PFSK-1 (cell line): ENCODE data around the gene TCF3.

Experiments
- FOXP2 ChIP-seq: optimal IDR thresholded peaks from 2 replicates; pipeline ENCODE3; 2011; ENCODE audit warnings: borderline replicate concordance, control low read depth, inconsistent platforms; ENCODE audit not compliant: insufficient read depth; ENCODE audit errors: extremely low read length, extremely low read depth
- POLR2AphosphoS5 ChIP-seq: IDR thresholded peaks from 2 replicates; pipeline ENCODE4 v1.6.1; 2012; ENCODE audit warnings: low read depth, mild to moderate bottlenecking, control low read depth, low read length, moderate library complexity
- SIN3A ChIP-seq: IDR thresholded peaks from 2 replicates; pipeline ENCODE4 v1.6.1; 2012; ENCODE audit warnings: mild to moderate bottlenecking, low read length, moderate library complexity, borderline replicate concordance; ENCODE audit not compliant: insufficient read depth
- TAF1 ChIP-seq: IDR thresholded peaks from 2 replicates; pipeline ENCODE4 v1.6.1; 2012; ENCODE audit warnings: low read length, control low read depth, borderline replicate concordance; ENCODE audit not compliant: insufficient read depth
- TF ChIP-seq, protein P1 (sequence below), 2 experiments: IDR thresholded peaks; 2 replicates each; pipeline versions ENCODE4 v1.6.1 to v1.8.0; 2011 to 2012; ENCODE audit warnings: low read depth in 2 of 2, low read length in 2 of 2, control low read depth in 1 of 2, inconsistent platforms in 1 of 2, mild to moderate bottlenecking in 1 of 2, moderate library complexity in 1 of 2; ENCODE audit not compliant: insufficient read depth in 1 of 2

Gene TCF3

DNA sequence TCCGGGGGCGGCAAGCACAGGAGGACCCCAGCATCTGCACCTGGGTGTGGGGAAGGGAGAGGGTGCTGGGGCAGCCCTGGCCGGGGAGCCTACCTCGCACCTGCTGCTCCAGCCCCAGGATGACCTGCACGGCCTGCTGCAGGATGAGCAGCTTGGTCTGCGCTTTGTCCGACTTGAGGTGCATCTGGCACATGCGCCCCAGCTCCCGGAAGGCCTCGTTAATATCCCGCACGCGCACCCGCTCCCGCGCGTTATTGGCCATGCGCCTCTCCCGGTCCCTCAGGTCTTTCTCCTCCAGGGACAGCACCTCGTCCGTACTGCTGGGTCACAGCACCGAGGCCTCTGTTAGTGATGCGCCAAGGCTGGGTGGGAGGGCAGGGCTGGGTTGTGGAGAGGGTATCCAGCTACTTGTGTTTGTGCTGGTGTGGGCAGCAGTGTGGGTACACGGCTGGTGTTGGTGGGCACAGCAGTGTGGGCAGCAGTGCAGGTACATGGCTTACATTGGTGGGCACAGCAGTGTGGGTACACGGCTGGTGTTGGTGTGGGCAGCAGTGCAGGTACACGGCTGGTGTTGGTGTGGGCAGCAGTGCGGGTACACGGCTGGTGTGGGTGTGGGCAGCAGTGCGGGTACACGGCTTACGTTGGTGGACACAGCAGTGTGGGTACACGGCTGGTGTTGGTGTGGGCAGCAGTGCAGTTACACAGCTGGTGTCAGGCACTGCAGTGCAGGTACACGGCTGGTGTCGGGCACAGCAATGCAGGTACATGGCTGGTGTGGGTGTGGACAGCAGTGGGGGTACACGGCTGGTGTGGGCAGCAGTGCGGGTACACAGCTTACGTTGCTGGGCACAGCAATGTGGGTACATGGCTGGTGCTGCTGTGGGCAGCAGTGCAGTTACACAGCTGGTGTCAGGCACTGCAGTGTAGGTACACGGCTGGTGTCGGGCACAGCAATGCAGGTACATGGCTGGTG, 40.0 kb downstream of the TCF3 start:
- no peak for TF ChIP-seq FOXP2
- TF ChIP-seq POLR2AphosphoS5 = no peak
- no peak for TF ChIP-seq TAF1
- TF ChIP-seq, protein P1, sequence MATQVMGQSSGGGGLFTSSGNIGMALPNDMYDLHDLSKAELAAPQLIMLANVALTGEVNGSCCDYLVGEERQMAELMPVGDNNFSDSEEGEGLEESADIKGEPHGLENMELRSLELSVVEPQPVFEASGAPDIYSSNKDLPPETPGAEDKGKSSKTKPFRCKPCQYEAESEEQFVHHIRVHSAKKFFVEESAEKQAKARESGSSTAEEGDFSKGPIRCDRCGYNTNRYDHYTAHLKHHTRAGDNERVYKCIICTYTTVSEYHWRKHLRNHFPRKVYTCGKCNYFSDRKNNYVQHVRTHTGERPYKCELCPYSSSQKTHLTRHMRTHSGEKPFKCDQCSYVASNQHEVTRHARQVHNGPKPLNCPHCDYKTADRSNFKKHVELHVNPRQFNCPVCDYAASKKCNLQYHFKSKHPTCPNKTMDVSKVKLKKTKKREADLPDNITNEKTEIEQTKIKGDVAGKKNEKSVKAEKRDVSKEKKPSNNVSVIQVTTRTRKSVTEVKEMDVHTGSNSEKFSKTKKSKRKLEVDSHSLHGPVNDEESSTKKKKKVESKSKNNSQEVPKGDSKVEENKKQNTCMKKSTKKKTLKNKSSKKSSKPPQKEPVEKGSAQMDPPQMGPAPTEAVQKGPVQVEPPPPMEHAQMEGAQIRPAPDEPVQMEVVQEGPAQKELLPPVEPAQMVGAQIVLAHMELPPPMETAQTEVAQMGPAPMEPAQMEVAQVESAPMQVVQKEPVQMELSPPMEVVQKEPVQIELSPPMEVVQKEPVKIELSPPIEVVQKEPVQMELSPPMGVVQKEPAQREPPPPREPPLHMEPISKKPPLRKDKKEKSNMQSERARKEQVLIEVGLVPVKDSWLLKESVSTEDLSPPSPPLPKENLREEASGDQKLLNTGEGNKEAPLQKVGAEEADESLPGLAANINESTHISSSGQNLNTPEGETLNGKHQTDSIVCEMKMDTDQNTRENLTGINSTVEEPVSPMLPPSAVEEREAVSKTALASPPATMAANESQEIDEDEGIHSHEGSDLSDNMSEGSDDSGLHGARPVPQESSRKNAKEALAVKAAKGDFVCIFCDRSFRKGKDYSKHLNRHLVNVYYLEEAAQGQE (IDR thresholded peaks at IDR 0.05; ENCODE audit: insufficient read depth in 1 of 2, low read depth in 2 of 2, low read length in 2 of 2) = no peak
- TF ChIP-seq SIN3A = no peak

DNA sequence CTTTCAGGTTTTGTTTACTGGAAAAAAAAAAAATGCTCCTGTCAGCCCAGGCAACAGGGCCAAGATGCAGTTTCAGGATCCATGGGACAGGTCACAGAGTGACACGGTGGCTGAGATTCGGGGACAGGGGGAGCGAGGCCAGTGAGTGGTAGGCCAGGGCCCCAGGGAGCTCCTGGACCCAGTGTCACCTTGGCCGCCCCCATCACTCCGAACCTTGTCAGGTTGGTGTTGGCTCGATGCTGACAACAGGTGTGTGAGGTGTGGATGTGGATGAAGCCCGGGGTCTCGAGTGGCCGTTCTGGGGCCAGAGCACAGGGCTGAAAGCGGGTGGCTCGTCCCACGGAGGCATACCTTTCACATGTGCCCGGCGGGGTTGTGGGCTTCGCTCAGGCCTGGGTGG, 41.1 kb downstream of the TCF3 start:
- TF ChIP-seq POLR2AphosphoS5 (no peak), FOXP2 (no peak), TAF1 (no peak), SIN3A (no peak)
- TF ChIP-seq, protein P1 (IDR thresholded peaks at IDR 0.05; ENCODE audit: insufficient read depth in 1 of 2, low read depth in 2 of 2, low read length in 2 of 2) = no peak

DNA sequence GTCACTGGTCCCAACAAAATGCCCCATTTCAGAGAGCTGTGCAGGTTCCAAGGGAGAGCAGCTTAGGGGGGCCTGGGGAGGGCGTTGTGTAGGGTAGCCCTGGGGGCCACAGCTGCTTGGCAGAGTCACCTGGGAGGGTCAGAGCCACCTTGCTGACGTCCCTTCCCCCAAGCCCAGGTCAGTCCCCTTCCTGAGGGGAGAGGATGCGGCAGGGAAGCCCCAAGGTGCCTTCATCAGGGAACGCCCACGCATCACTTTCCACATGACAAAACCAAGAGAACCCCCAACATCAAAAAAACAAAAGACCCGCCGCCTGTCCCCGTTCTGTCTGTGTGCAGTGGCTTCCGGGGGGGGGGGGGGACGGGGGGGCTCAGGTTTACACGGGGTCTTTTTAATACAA, 41.8 kb downstream of the TCF3 start:
- no peak for TF ChIP-seq SIN3A
- TF ChIP-seq TAF1 = no peak
- no peak for TF ChIP-seq FOXP2
- TF ChIP-seq POLR2AphosphoS5 = no peak
- TF ChIP-seq, protein P1 (IDR thresholded peaks at IDR 0.05; ENCODE audit: insufficient read depth in 1 of 2, low read depth in 2 of 2, low read length in 2 of 2) = no peak

DNA sequence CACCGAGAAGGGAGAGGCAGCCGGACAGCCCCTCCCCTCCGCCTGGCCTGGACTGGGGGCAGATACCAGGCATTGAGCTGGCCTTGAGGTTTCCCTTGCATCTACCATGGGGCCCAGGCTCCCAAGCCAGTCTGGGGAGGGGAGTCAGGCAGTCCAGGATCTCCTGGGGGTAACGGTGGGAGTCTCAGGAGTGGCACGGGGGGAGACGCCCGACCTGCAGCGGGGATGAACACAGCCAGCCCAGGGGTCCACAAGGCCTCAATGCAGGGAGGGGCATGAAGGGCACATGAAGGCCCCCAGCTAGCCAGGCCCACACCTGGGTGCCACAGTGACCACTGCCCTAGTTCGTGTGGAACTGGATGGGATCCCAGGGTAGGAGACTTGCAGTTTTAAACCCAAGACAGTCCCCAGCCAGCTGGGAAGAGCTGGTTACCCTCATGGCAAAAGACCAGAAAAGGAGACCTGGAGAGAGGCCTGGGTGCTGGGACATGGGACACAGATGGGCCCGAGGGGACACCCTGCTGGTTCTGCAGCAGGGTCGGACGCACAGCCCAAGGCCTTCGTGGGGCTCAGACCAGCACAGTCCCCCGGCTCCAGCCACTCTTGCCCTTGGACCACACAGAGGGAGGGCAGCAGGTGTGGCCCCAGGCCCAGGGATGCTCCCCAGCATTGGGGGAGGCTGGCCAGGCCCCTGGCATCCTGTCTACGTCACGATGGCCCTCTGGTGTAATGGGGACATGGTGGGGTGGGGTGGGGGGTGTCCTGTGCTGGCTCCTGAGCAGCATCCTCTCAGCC, 42.5 kb downstream of the TCF3 start:
- TF ChIP-seq, protein P1 (IDR thresholded peaks at IDR 0.05; ENCODE audit: insufficient read depth in 1 of 2, low read depth in 2 of 2, low read length in 2 of 2) = no peak
- no peak for TF ChIP-seq FOXP2
- no peak for TF ChIP-seq POLR2AphosphoS5
- TF ChIP-seq TAF1 = no peak

DNA sequence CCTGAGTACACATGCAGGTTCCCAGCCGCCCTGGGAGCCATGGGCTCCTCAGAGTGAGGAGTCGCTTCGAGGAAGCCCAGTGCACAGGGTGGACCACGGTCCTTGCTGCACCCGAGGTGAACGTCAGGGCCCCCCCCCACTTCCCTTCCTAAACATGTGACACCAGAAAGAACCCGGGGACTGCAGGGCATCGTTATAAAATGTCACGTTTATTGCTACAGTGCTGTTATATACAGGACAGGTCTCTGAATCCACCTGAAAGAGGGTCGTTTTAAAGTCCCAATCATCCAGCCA, 43.4 kb downstream of the TCF3 start:
- TF ChIP-seq POLR2AphosphoS5 (no peak; the same call in 1 of the 2 replicates), SIN3A (no peak), FOXP2 (no peak), TAF1 (no peak)
- TF ChIP-seq, protein P1 (IDR thresholded peaks at IDR 0.05; ENCODE audit: insufficient read depth in 1 of 2, low read depth in 2 of 2, low read length in 2 of 2) = no peak
